CD4-positive, alpha-beta T cell treated with Interleukin-6 for 4 hours (primary cell): ENCODE results near the gene PRR16.
"Not testable (repeated sequence)": the region's sequence is repeated elsewhere in the genome, so short reads cannot be mapped to it uniquely, and the experiment has no call there.

ENCODE experiments used
- DNase-seq: peaks from one replicate; pipeline ENCODE4 v3.0.0-alpha.2; 2020; ENCODE audit warnings: mixed read lengths

PRR16 gene

GRCh38 chr5:120463991-120464626, at the start of gene PRR16:
TSS of gene PRR16 (plus strand) at chr5:120464300.
- no peak for DNase-seq

GRCh38 chr5:120415985-120416384, 48.1 kb upstream of the PRR16 start:
- DNase-seq, result no peak

GRCh38 chr5:120419127-120419526, 45.0 kb upstream of the PRR16 start:
- no peak for DNase-seq

GRCh38 chr5:120426633-120427275, 37.3 kb upstream of the PRR16 start:
- DNase-seq, result not testable (repeated sequence)

- no peak for DNase-seq
Observed at GRCh38 chr5:120430572-120430971, 33.5 kb upstream of the PRR16 start.

- no peak for DNase-seq
Observed at GRCh38 chr5:120432861-120433260, 31.2 kb upstream of the PRR16 start.

GRCh38 chr5:120435129-120435528, 29.0 kb upstream of the PRR16 start:
- DNase-seq, result no peak

GRCh38 chr5:120436996-120437395, 27.1 kb upstream of the PRR16 start:
- DNase-seq, result no peak

GRCh38 chr5:120442694-120443093, 21.4 kb upstream of the PRR16 start:
- DNase-seq, result no peak

GRCh38 chr5:120443607-120444006, 20.5 kb upstream of the PRR16 start:
- DNase-seq, result no peak

GRCh38 chr5:120446068-120446492, 18.0 kb upstream of the PRR16 start:
- no peak for DNase-seq

- DNase-seq, result no peak
Observed at GRCh38 chr5:120446901-120447300, 17.2 kb upstream of the PRR16 start.

GRCh38 chr5:120447706-120448239, 16.3 kb upstream of the PRR16 start:
- no peak for DNase-seq

GRCh38 chr5:120449501-120449900, 14.6 kb upstream of the PRR16 start:
- DNase-seq, result no peak

GRCh38 chr5:120450910-120451309, 13.2 kb upstream of the PRR16 start:
- DNase-seq, result no peak

- no peak for DNase-seq
Observed at GRCh38 chr5:120451445-120451844, 12.7 kb upstream of the PRR16 start.

- DNase-seq, result no peak
Observed at GRCh38 chr5:120452471-120452870, 11.6 kb upstream of the PRR16 start.

- DNase-seq, result no peak
Observed at GRCh38 chr5:120454094-120454798, 9.9 kb upstream of the PRR16 start.

- no peak for DNase-seq
Observed at GRCh38 chr5:120456006-120456405, 8.1 kb upstream of the PRR16 start.

GRCh38 chr5:120457839-120458507, 6.1 kb upstream of the PRR16 start:
- no peak for DNase-seq

- DNase-seq, result not testable (repeated sequence)
Observed at GRCh38 chr5:120458508-120458847, 5.6 kb upstream of the PRR16 start.

- DNase-seq, result no peak
Observed at GRCh38 chr5:120461251-120461650, 2.8 kb upstream of the PRR16 start.

- no peak for DNase-seq
Observed at GRCh38 chr5:120463006-120463680, 957 bp upstream of the PRR16 start.
